Mononuclear cell (primary cell): ENCODE data around the gene CC2D2A. TPM values are rescaled to one million over a fixed set of nuclear protein-coding genes. Genes with fewer than 3 reads are reported as not detected.

Experiments
- H3K27me3 ChIP-seq: 2 replicates; pipeline ENCODE4 v1.6.0; 2011; ENCODE audit warnings: low read length, control low read depth; ENCODE audit not compliant: insufficient read depth
- H3K4me1 ChIP-seq: 2 replicates; pipeline ENCODE4 v1.5.1; 2011; ENCODE audit warnings: mild to moderate bottlenecking, low read length, control low read depth; ENCODE audit not compliant: insufficient read depth
- H3K4me3 ChIP-seq: 2 replicates; pipeline ENCODE4 v1.5.1; 2011; ENCODE audit warnings: mild to moderate bottlenecking, low read length, moderate library complexity
- H3K9me3 ChIP-seq: 2 replicates; pipeline ENCODE4 v1.5.1; 2011; ENCODE audit warnings: low read depth, mild to moderate bottlenecking, control low read depth, low read length
- total RNA-seq: library from RNA; depleted of rRNA; stranded (reverse); fragments of >200 nt; gene quantifications from one replicate; pipeline ENCODE4 v1.2.3, GENCODE V29; 2012

CC2D2A gene
- total RNA-seq, 1 donor = 0.63 TPM

DNA sequence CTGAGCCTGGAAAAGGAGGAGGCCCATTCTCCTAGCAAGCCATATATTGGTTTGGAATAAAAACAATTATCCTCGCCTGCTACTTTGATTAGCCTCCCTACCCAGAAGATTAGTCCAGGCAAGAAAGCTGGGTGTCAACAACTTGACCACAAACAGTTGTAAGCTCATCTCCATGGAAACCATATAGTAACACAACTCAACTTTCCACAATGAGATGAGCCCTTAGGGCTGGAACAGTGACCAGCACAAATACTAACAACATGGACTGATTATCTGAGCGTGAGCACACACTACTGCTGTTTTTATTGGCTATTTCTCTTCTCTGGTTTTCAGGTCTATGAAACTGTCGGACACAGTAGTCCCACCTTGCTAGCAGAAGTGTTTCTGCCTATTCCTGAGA lies 80.8 kb downstream of the CC2D2A start:
- H3K4me3 ChIP-seq = no peak overlapping the region
- no peaks in the 10 kb centered on the region for H3K9me3 ChIP-seq

DNA sequence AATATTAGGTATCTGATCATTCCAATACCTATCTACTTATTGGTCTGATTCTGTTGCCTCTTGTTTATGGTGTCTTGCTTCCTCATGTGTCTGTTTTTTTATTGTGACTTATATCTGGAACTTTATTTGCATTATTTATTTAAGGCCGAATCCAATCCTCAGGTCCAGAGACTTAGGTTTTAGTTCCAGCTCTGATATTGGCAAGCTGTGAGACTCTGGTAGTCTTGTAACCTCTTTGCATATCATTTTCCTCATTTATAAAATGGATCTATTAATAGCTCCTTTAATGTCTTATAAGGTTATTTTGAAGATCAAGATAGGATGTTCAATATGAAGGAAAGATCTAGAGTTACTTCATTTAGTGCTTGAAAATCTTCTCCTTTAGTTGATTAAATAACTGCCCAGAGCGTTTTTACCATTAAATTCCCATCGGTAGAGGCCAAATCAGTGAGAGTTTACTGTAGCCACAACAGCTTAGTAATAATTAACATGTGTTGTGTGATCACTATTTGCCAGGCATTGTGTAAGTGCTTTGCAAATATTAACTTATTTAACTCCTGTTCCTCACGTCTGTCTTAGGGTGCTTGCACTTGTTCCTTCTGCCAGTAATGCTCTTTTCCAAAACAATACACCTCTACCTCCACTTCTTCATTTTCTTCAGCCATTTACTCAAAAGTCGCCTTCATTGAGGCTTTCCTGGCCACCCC lies 82.2 kb downstream of the CC2D2A start:
- Histone ChIP-seq H3K4me1 (no peaks in the 10 kb centered on the region), H3K9me3 (no peaks in the 10 kb centered on the region), H3K4me3 (no peak overlapping the region), H3K27me3 (no peaks in the 10 kb centered on the region)

More for the DNA sequence above, 80.8 kb downstream of the CC2D2A start:
- Histone ChIP-seq H3K4me1 (no peaks in the 10 kb centered on the region), H3K27me3 (no peaks in the 10 kb centered on the region)

DNA sequence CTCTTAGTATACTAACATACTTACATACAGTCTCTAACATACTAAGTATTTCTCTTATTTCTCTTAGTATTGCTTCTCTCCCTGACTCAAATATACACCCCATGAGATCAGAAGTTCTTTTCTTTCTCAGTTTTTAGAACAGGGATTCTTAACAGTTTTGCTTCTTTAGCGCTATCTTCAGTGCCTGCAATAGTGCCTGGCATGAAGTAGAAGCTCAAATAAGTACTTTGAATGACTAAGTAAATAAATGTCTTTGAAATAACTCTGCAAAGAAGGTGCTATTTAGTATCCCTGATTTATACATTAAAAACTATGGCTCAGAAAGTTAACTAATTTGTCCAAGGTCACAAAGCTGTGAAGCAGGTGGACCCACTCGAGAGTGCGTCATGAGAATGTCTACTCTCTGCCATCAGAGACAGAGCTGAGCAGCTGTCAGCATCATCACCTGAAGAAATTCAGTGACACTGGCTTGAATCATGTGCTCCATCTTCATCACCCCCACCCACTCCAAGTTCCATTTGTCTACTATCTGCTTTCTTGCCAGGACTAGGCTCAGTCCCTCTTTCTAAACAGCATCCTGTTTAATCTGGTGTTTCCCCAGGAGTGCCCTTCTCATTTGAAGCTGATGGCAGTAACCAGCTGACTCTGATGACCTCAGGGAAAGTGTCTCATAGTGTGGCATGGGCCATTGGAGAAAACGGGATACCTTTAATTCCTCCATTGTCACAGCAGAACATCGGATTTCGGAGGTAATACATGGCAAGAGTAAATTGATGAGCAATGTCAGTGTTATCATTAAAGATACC lies 83.1 kb downstream of the CC2D2A start:
- Histone ChIP-seq H3K27me3 (no peaks in the 10 kb centered on the region), H3K4me3 (no peak overlapping the region), H3K4me1 (no peaks in the 10 kb centered on the region), H3K9me3 (no peaks in the 10 kb centered on the region)

DNA sequence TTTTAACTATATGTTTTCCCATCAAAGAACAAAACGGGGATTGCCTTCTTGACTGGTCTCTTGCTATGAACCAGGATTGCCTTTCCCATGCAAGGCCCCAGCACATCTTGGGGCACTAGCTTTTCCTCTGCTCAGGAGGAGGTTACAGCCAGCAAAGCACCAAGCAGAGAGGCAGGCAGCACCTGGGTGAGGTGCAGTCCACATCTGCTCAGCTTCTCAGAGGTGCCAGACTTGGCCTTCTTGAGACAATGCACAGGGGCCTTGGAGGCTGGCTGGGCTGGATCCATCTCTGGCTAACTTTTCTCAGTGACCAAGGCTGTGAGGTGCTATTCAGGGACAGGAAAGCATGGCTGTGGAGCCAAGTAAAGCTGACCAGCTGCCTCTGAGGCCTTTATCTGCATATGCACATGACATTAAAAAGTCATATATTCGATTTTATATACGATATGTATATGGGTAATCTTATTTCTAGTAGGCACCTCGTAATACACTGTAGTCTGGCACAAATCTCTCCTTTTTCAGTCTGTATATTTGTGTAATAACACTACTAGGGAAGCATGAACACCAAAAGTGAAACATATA lies 86.9 kb downstream of the CC2D2A start:
- no peaks in the 10 kb centered on the region for H3K9me3 ChIP-seq
- H3K4me3 ChIP-seq = no peak overlapping the region
- H3K27me3 ChIP-seq = no peaks in the 10 kb centered on the region
- H3K4me1 ChIP-seq = peaks cover 9% of the 10 kb centered on the region

DNA sequence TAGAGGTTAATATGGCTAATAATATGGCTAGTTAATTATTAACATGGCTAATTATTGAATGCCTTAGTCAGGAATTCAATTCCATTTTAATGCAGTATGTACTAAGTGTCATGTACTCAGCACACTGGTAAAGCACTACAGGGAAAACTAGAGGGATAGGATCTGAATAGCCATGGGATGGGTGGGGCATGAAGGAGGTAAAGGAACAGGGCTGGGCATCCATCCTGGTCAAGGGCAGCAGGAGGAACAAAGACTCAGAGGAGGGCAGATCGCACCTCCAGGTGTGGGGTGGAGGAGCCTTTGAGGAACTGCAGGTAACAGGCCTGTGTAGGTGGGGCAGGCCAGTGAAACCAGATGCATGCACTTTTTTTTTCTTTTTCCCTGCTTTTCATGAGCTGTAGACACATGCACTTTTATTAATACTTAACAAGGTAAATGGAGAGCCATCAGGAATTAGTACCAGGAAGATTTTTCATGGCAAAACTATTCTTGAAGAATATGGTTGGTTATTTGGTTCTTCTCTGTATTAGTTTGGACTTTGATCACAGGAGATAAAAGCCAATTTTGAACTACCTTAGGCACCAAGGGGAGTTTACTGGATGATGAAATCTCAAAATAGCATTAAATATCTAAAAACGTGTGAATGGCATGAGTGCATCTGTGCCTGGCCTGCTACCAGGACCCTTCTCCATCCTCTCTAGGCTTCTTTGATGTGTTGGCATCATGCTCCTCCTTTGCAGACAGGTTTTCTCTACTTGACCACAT lies 88.3 kb downstream of the CC2D2A start:
- Histone ChIP-seq H3K9me3 (no peaks in the 10 kb centered on the region), H3K4me1 (peaks cover 10% of the 10 kb centered on the region), H3K27me3 (no peaks in the 10 kb centered on the region), H3K4me3 (no peak overlapping the region)

DNA sequence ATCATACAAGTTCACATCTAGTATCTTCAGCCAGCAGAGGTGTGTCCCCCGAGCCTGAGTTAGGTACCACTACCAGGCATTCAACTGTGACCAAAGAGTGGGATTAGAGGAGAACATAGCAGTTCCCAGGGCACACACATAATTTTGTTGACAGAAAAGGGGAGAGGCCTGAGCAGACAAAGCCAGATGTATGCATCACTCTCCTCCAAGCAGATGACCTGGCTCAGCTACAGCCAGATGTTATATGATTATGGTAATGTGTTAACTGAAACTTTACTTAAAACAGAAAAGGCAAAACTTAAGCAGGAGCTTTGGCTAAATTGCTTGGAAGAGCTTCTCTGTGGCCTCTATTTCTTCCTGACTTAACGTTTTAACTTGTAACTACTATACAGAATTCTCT lies 88.9 kb downstream of the CC2D2A start:
- Histone ChIP-seq H3K4me1 (peaks cover 10% of the 10 kb centered on the region), H3K9me3 (no peaks in the 10 kb centered on the region), H3K4me3 (no peak overlapping the region), H3K27me3 (no peaks in the 10 kb centered on the region)

DNA sequence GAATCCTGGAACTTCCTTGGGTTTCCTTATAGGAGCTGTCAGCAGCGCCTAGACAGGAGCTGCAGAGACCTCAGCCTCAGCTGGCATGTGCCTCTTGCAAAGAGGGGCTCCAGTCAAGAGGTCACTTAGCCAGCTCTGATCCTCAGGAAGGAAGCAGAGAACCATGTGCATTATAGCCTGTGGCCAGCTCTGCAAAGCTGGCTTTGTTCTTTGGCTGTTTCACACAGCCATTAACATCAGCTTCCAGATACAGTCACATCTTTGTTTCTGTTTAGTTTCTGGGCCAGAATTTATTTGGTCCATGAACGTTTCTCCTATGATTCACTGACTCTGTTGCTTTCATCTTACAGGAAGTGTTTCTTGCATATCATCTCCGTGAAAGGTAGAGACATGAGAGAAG lies 92.4 kb downstream of the CC2D2A start:
- no peak overlapping the region for H3K4me3 ChIP-seq
- peaks cover 10% of the 10 kb centered on the region for H3K4me1 ChIP-seq
- no peaks in the 10 kb centered on the region for H3K27me3 ChIP-seq
- no peaks in the 10 kb centered on the region for H3K9me3 ChIP-seq

DNA sequence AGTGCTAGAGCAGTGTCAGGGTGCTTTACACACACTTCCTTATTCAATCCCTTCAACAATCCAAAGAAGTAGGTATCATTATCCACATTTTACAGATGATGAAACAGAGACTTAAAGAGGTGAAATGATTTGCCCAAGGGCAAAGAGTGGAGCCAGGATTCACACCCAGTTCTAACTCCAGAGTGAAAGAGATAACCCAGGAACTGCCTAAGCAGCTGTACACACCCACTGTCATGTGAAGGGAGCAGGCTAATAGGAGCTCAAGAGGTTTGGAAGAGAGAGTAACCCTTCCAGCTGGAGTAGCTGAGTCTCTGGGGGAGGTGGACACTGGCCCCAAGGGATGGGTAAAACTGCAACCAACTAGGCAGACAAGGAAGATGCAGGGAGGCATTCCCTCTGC lies 92.9 kb downstream of the CC2D2A start:
- no peaks in the 10 kb centered on the region for H3K27me3 ChIP-seq
- H3K4me1 ChIP-seq = peaks cover 10% of the 10 kb centered on the region
- no peaks in the 10 kb centered on the region for H3K9me3 ChIP-seq
- H3K4me3 ChIP-seq = no peak overlapping the region

DNA sequence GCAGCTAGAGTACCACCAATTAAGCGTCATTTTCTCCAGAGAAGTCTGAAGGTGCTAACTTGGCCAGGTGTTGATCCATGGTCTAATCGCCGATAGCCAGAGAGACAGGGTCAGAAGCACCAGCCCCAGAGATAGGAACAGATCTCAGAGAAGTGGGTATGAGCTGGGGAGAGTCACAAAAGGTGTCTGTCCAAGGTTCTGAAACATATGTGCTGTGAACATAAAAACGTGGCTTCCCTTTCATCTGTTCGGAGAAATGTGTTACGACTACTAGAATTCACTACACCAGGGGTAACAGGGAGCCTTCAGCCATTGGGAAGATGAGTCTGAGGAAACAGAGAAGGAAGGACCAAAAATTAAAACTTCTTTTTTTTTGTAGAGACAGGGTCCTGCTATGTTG lies 94.2 kb downstream of the CC2D2A start:
- Histone ChIP-seq H3K9me3 (no peaks in the 10 kb centered on the region), H3K4me3 (no peak overlapping the region), H3K4me1 (peaks cover 10% of the 10 kb centered on the region), H3K27me3 (no peaks in the 10 kb centered on the region)

DNA sequence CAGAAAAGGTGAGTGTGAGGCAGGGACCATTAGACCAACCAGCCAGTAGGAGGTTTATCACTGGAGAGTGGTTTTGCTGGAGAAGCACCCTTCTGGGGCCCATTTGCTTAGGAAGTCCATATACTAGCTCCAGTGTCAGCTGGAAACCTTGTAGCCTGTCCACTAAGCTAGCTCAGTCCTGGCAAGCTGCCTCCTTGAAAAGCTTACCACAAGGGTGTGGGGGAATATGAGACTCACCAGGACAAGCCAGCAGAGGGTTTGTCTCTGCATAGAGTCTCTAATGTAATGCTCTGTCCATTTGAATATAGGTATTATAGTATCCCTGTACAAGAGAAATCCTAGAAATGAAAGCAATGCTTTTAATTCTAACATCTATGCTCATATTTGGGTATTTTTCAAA lies 99.1 kb downstream of the CC2D2A start:
- Histone ChIP-seq H3K9me3 (no peaks in the 10 kb centered on the region), H3K4me3 (no peak overlapping the region), H3K27me3 (no peaks in the 10 kb centered on the region), H3K4me1 (no peaks in the 10 kb centered on the region)

DNA sequence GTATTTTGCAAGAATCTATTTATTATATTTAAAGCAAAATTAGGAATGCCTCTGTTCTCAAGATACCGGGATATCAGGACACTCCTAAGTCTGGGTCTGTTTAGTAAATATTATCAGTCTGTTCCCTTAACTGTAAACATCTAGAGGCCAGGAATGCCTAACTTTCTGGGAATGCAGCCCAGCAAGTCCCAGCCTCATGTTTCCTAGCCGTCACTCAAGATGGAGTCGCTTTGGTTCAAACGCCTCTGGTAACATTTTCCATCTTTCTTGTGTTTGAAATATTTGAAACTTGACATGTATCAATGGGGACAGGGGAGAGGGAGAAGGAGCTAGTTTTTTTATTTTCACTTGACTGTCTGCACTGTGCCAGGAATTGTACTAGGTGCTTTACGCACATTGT lies 100.1 kb downstream of the CC2D2A start:
- Histone ChIP-seq H3K4me3 (no peak overlapping the region), H3K9me3 (no peaks in the 10 kb centered on the region), H3K27me3 (no peaks in the 10 kb centered on the region), H3K4me1 (no peaks in the 10 kb centered on the region)

DNA sequence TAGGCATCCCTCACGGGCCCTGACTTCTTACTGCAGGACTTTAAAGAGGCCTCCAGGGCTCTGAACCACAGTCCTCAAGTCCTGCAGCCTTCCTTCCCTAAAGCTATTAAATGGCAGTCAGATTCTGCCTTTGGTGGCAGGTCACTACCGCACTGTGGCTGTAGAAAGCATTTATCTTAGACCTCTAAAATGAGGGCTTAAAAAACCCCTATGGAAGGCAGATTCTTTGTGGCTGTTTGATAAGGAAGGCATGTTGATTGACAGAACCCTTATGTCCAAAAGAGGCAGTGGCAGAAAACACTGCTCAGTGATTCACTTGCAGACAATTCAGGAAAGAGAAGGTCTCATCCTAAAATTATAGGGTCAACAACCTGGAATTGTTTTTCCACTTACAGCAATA lies 106.3 kb downstream of the CC2D2A start:
- no peaks in the 10 kb centered on the region for H3K27me3 ChIP-seq
- H3K4me1 ChIP-seq = no peaks in the 10 kb centered on the region
- no peak overlapping the region for H3K4me3 ChIP-seq
- H3K9me3 ChIP-seq = no peaks in the 10 kb centered on the region

DNA sequence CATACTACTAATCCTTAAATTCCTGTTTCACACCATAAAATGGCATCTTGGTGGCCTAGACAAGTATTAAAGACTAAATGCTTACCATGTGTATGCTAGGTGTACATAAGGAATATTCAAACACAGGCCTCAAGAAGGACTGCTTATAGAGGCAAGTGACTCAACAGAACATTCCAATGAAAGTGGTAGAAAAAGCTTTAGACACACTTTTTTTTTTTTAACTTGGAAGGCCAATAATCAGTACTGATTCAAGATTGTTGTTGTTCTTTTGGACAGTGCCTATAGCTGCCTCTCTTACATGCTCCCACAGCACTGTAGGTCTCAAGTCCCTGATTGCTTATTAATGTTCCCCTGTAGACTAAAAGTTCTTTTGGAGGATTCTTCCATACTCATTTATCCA lies 107.8 kb downstream of the CC2D2A start:
- Histone ChIP-seq H3K27me3 (no peaks in the 10 kb centered on the region), H3K4me3 (no peak overlapping the region), H3K4me1 (no peaks in the 10 kb centered on the region), H3K9me3 (no peaks in the 10 kb centered on the region)

DNA sequence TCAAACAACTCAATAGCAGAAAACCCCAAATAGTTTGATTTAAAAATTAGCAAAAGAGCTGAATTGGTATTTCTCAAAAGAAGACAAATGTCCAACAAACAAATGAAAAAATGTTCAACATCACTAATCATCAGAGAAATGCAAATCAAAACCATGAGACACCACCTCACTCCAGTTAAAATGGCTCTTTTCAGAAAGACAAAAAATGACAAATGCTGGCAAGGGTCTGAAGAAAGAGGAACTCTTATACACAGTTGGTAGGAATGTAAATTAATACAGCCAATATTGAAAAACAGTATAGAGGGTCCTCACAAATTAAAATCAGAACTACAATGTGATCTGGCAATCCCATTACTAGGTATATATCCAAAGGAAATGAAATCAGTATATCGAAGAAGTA lies 115.1 kb downstream of the CC2D2A start:
- Histone ChIP-seq H3K27me3 (no peaks in the 10 kb centered on the region), H3K9me3 (no peaks in the 10 kb centered on the region), H3K4me3 (no peak overlapping the region), H3K4me1 (peaks cover 8% of the 10 kb centered on the region)

DNA sequence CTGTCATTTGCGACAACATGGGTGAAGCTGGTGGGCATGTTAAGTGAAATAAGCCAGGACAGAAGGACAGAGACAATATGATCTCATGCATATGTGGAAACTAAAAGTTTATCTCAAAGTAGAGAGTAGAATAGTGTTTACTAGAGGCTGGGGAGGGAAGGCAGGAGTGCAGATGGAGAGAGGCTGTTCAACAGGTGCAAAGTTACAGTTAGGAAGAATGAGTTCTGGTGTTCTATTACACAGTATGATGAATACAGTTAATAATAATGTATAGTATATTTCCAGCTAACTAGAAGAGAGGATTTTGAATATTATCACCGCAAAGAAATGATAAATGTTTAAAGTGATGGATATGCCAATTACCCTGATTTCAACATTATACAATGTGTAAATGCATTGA lies 115.6 kb downstream of the CC2D2A start:
- Histone ChIP-seq H3K27me3 (no peaks in the 10 kb centered on the region), H3K4me1 (peaks cover 8% of the 10 kb centered on the region), H3K9me3 (no peaks in the 10 kb centered on the region), H3K4me3 (no peak overlapping the region)
